Measurements from ENCODE around the gene GABRD. TPM values are rescaled to one million over a fixed set of nuclear protein-coding genes. Genes with fewer than 3 reads are reported as not detected.

GABRD gene
- total RNA-seq, 1 donor from 2014 or later = not detected

GRCh38 chr1:2021550-2021949, 2.4 kb downstream of the GABRD start:
- Histone ChIP-seq H3K9me3 (no peaks in the 10 kb centered on the region), H3K27ac (no peak overlapping the region), H3K4me1 (peaks cover 7% of the 10 kb centered on the region), H3K4me3 (no peak overlapping the region), H3K27me3 (peaks cover 4% of the 10 kb centered on the region), H3K36me3 (no peaks in the 10 kb centered on the region)
- no peak for DNase-seq (ENCODE audit: extremely low spot score in 2 of 2)
- intact Hi-C loops (cut with DNase I) = no loop called here
- TF ChIP-seq POLR2A (IDR thresholded peaks at IDR 0.05) (no peak), POLR2AphosphoS5 (IDR thresholded peaks at IDR 0.05; ENCODE audit: insufficient read depth in 1 of 2, low read depth in 1 of 2) (no peak), CTCF (IDR thresholded peaks at IDR 0.05) (no peak)

- Histone ChIP-seq H3K36me3 (no peaks in the 10 kb centered on the region), H3K4me3 (no peak overlapping the region), H3K9me3 (no peaks in the 10 kb centered on the region), H3K27me3 (peaks cover 4% of the 10 kb centered on the region), H3K4me1 (peaks cover 7% of the 10 kb centered on the region), H3K27ac (no peak overlapping the region)
- DNase-seq (ENCODE audit: extremely low spot score in 2 of 2) = no peak
- intact Hi-C loops (cut with DNase I) = no loop called here
- no peak for TF ChIP-seq POLR2AphosphoS5 (IDR thresholded peaks at IDR 0.05; ENCODE audit: insufficient read depth in 1 of 2, low read depth in 1 of 2)
Observed at GRCh38 chr1:2022063-2022770, 3.1 kb downstream of the GABRD start.

- TF ChIP-seq POLR2A (IDR thresholded peaks at IDR 0.05) (no peak), POLR2AphosphoS5 (IDR thresholded peaks at IDR 0.05; ENCODE audit: insufficient read depth in 1 of 2, low read depth in 1 of 2) (no peak), CTCF (IDR thresholded peaks at IDR 0.05) (no peak)
- H3K4me3 ChIP-seq = no peak overlapping the region
- no peak overlapping the region for H3K27ac ChIP-seq
- no peak for DNase-seq (ENCODE audit: extremely low spot score in 2 of 2)
- no peaks in the 10 kb centered on the region for H3K36me3 ChIP-seq
- intact Hi-C loops (cut with DNase I) = no loop called here
- H3K9me3 ChIP-seq = no peaks in the 10 kb centered on the region
- H3K4me1 ChIP-seq = peaks cover 7% of the 10 kb centered on the region
- peaks cover 4% of the 10 kb centered on the region for H3K27me3 ChIP-seq
Observed at GRCh38 chr1:2023187-2023586, 4.0 kb downstream of the GABRD start.

GRCh38 chr1:2024451-2024850, 5.3 kb downstream of the GABRD start:
- Histone ChIP-seq H3K36me3 (no peaks in the 10 kb centered on the region), H3K4me1 (peaks cover 7% of the 10 kb centered on the region), H3K9me3 (no peaks in the 10 kb centered on the region), H3K27ac (no peak overlapping the region), H3K4me3 (no peak overlapping the region), H3K27me3 (peaks cover 4% of the 10 kb centered on the region)
- no peak for DNase-seq (ENCODE audit: extremely low spot score in 2 of 2)
- TF ChIP-seq POLR2AphosphoS5 (IDR thresholded peaks at IDR 0.05; ENCODE audit: insufficient read depth in 1 of 2, low read depth in 1 of 2) (no peak), POLR2A (IDR thresholded peaks at IDR 0.05) (no peak), CTCF (IDR thresholded peaks at IDR 0.05) (no peak)
- intact Hi-C loops (cut with DNase I) = no loop called here

GRCh38 chr1:2024887-2025286, 5.7 kb downstream of the GABRD start:
- Histone ChIP-seq H3K36me3 (no peaks in the 10 kb centered on the region), H3K4me1 (peaks cover 2% of the 10 kb centered on the region), H3K4me3 (no peak overlapping the region), H3K27me3 (peaks cover under 1% of the 10 kb centered on the region), H3K27ac (no peak overlapping the region), H3K9me3 (no peaks in the 10 kb centered on the region)
- no peak for TF ChIP-seq CTCF (IDR thresholded peaks at IDR 0.05)
- no peak for TF ChIP-seq POLR2AphosphoS5 (IDR thresholded peaks at IDR 0.05; ENCODE audit: insufficient read depth in 1 of 2, low read depth in 1 of 2)
- no peak for TF ChIP-seq POLR2A (IDR thresholded peaks at IDR 0.05)
- intact Hi-C loops (cut with DNase I) = no loop called here
- DNase-seq (ENCODE audit: extremely low spot score in 2 of 2) = no peak

Measured in vagina (tissue), 2 donors.